Measurements from ENCODE around the gene APOLD1. TPM values are rescaled to one million over a fixed set of nuclear protein-coding genes. Genes with fewer than 3 reads are reported as not detected.

APOLD1 gene
- total RNA-seq, 1 donor from 2014 or later: 7.4 TPM

GRCh38 chr12:12788131-12788530, 2.7 kb downstream of the APOLD1 start:
- no peak for TF ChIP-seq EZH2phosphoT487 (IDR thresholded peaks at IDR 0.05)
- TF ChIP-seq EZH2 (IDR thresholded peaks at IDR 0.05): no peak
- TF ChIP-seq CTCF (IDR thresholded peaks at IDR 0.05): no peak
- Histone ChIP-seq H3K27ac (no peak overlapping the region), H3K27me3 (peaks cover 29% of the 10 kb centered on the region), H3K4me2 (no peak overlapping the region), H3K36me3 (no peaks in the 10 kb centered on the region), H3K9ac (no peak overlapping the region), H3F3A (ENCODE audit: low read depth) (peaks cover 26% of the 10 kb centered on the region), H3K79me2 (ENCODE audit: low read depth) (no peaks in the 10 kb centered on the region), H3K4me3 (no peak overlapping the region), H3K9me3 (ENCODE audit: low read depth) (no peaks in the 10 kb centered on the region), H2AFZ (replicated peaks) (peak overlapping the region; percentile 76), H3K4me1 (peaks cover 33% of the 10 kb centered on the region), H4K20me1 (ENCODE audit: low read depth) (no peaks in the 10 kb centered on the region)
- DNase-seq (ENCODE audit: low spot score): no peak
- Mint-ChIP-seq H3K4me1 (peaks cover 71% of the 10 kb centered on the region), H3K36me3 (peaks cover 11% of the 10 kb centered on the region), H3K9me3 (peaks cover 2% of the 10 kb centered on the region), H3K27me3 (ENCODE audit: insufficient read depth, low read depth) (peaks cover 7% of the 10 kb centered on the region), H3K27ac (peak overlapping the region; percentile 80), H3K4me3 (peak overlapping the region; percentile 31)

- peak; percentile 85 for DNase-seq (ENCODE audit: low spot score)
- peaks cover 2% of the 10 kb centered on the region for H3K9me3 Mint-ChIP-seq
- H3K4me2 ChIP-seq: peak overlapping the region; percentile 44
- no peaks in the 10 kb centered on the region for H3K79me2 ChIP-seq (ENCODE audit: low read depth)
- TF ChIP-seq EZH2 (IDR thresholded peaks at IDR 0.05) (no peak), EZH2phosphoT487 (IDR thresholded peaks at IDR 0.05) (no peak), CTCF (IDR thresholded peaks at IDR 0.05) (peak; percentile 73)
- H4K20me1 ChIP-seq (ENCODE audit: low read depth): no peaks in the 10 kb centered on the region
- H3K4me1 Mint-ChIP-seq: peaks cover 71% of the 10 kb centered on the region
- peak overlapping the region; percentile 32 for H3K27ac Mint-ChIP-seq
- peaks cover 7% of the 10 kb centered on the region for H3K27me3 Mint-ChIP-seq (ENCODE audit: insufficient read depth, low read depth)
- peak overlapping the region; percentile 76 for H2AFZ ChIP-seq (replicated peaks)
- H3K27me3 ChIP-seq: peaks cover 29% of the 10 kb centered on the region
- H3K4me3 ChIP-seq: no peak overlapping the region
- no peaks in the 10 kb centered on the region for H3K36me3 ChIP-seq
- peaks cover 26% of the 10 kb centered on the region for H3F3A ChIP-seq (ENCODE audit: low read depth)
- H3K9ac ChIP-seq: no peak overlapping the region
- H3K27ac ChIP-seq: no peak overlapping the region
- H3K9me3 ChIP-seq (ENCODE audit: low read depth): no peaks in the 10 kb centered on the region
- peaks cover 11% of the 10 kb centered on the region for H3K36me3 Mint-ChIP-seq
- peak overlapping the region; percentile 65 for H3K4me3 Mint-ChIP-seq
- peaks cover 33% of the 10 kb centered on the region for H3K4me1 ChIP-seq
Measured at GRCh38 chr12:12788675-12789368, 3.4 kb downstream of the APOLD1 start.

GRCh38 chr12:12790956-12791355, 5.5 kb downstream of the APOLD1 start:
- Histone ChIP-seq H4K20me1 (ENCODE audit: low read depth) (no peaks in the 10 kb centered on the region), H3K79me2 (ENCODE audit: low read depth) (no peaks in the 10 kb centered on the region), H3K36me3 (no peaks in the 10 kb centered on the region), H3K4me3 (no peak overlapping the region), H3K9me3 (ENCODE audit: low read depth) (no peaks in the 10 kb centered on the region), H3K27ac (no peak overlapping the region), H3F3A (ENCODE audit: low read depth) (peaks cover 12% of the 10 kb centered on the region), H3K27me3 (peaks cover 24% of the 10 kb centered on the region), H3K9ac (no peak overlapping the region), H3K4me2 (no peak overlapping the region), H3K4me1 (peaks cover 16% of the 10 kb centered on the region), H2AFZ (replicated peaks) (no peak overlapping the region)
- no peak overlapping the region for H3K4me3 Mint-ChIP-seq
- peaks cover 51% of the 10 kb centered on the region for H3K4me1 Mint-ChIP-seq
- peaks cover 7% of the 10 kb centered on the region for H3K27me3 Mint-ChIP-seq (ENCODE audit: insufficient read depth, low read depth)
- TF ChIP-seq EZH2phosphoT487 (IDR thresholded peaks at IDR 0.05): no peak
- TF ChIP-seq EZH2 (IDR thresholded peaks at IDR 0.05): no peak
- TF ChIP-seq CTCF (IDR thresholded peaks at IDR 0.05): no peak
- H3K36me3 Mint-ChIP-seq: peaks cover 13% of the 10 kb centered on the region
- no peak for DNase-seq (ENCODE audit: low spot score)
- peaks cover 2% of the 10 kb centered on the region for H3K9me3 Mint-ChIP-seq
- H3K27ac Mint-ChIP-seq: no peak overlapping the region
